HG03521 (cell line): Measurements from ENCODE around the gene IQCC.

ENCODE experiments used
- ATAC-seq: cut with Tn5 transposase; IDR thresholded peaks from one replicate; pipeline ENCODE4 v1.9.1; 2021; ENCODE audit warnings: mild to moderate bottlenecking, moderate library complexity; ENCODE audit not compliant: unreplicated experiment

The IQCC gene

DNA sequence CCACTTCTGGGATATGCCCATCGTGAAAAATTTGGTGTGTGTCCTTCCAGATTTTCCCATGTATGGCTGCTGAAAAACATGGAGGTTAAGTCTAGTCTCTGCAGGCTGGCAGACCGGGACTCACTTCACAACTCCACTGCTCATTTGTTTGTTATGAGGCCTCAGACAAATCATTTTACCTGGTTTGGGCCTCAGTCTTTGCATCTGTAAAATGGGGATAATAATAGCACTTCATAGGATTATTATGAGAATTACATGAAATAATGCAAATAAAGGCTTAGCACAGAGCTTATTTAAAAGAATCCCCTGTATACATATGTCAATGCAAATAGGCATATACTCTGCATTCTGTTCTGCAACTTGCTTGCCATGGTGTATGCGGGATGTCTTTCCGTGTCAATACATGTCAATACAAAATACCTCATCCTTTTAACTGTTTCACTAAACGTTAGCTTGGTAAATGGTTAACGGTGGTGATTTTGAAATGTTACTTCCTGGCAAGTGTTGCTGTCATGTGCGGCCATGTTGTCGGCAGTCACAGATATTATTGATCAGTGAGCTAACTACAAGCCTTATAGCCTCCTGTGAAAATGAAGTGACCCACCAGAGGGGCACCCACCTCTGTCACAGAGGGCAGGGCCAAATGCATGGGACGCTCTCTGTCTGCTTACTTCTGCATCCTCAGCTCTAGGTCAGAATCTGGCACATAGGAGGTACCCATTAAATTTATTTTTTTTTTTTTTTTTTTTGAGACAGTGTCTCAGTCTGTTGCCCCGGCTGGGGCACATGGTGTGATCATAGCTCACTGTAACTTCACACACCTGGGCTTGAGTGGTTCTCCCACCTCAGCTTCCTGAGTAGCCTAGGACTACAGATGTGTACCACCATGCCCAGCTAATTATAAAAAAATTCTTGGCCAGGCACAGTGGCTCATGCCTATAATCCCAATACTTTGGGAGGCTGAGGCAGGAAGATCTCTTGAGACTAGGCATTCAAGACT is 49.9 kb downstream of the IQCC start:
- no peak for ATAC-seq

- ATAC-seq: no peak
Measured at GRCh38 chr1:32256473-32257226, 51.2 kb downstream of the IQCC start.

DNA sequence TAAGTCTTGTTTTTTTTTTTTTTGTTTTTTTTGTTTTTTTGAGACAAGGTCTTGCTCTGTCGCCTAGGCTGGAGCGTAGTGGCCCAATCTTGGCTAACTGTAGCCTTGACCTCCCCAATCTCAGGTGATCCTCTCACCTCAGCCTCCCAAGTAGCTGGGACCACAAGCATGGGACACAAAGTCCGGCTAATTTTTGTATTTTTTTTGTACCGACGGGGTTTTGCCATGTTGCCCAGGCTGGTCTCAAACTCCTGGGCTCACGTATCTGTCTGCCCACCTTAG is 51.7 kb downstream of the IQCC start:
- ATAC-seq: no peak
